Muscle of leg (tissue), 11 donors: Measurements from ENCODE around the gene XPO6. TPM values are rescaled to one million over a fixed set of nuclear protein-coding genes. Genes with fewer than 3 reads are reported as not detected.

Source experiments
- DNase-seq: peaks from one replicate; pipeline ENCODE4 v3.0.0; 2013
- H3K27ac ChIP-seq: one replicate; pipeline ENCODE4 v1.5.1; 2013; ENCODE audit warnings: mild to moderate bottlenecking, low read length, control low read depth
- H3K27me3 ChIP-seq: one replicate; pipeline ENCODE4 v1.6.1; 2013; ENCODE audit warnings: low read length; ENCODE audit not compliant: control insufficient read depth, insufficient read depth
- H3K36me3 ChIP-seq: one replicate; pipeline ENCODE4 v1.6.1; 2013; ENCODE audit warnings: low read length; ENCODE audit not compliant: control insufficient read depth, insufficient read depth
- H3K4me1 ChIP-seq: one replicate; pipeline ENCODE4 v1.6.1; 2013; ENCODE audit warnings: low read length; ENCODE audit not compliant: control insufficient read depth, insufficient read depth
- H3K4me3 ChIP-seq: one replicate; pipeline ENCODE4 v1.5.1; 2013; ENCODE audit warnings: low read length, control low read depth
- H3K9me3 ChIP-seq: replicated peaks from 2 replicates; pipeline ENCODE4 v1.6.1; 2013; ENCODE audit warnings: low read depth, low read length; ENCODE audit not compliant: control insufficient read depth
- WGBS: methylation state at CpG from one replicate; pipeline ENCODE4 v1.1.5; 2013; ENCODE audit warnings: missing lambda C conversion rate; ENCODE audit not compliant: insufficient coverage; 5-methylcytosine and 5-hydroxymethylcytosine counted together
- polyA plus RNA-seq, 8 donors: library from polyadenylated mRNA; unstranded; fragments of 120-200 nt; gene quantifications; one replicate each; pipeline versions ENCODE4 v1.2.1 to v1.2.3, GENCODE V29; 2013; ENCODE audit warnings: inconsistent platforms in 1 of 8, low replicate concordance in 1 of 8; ENCODE audit not compliant: insufficient read length in 8 of 8, insufficient read depth in 1 of 8
- total RNA-seq: library from RNA; stranded (reverse); fragments of 120-200 nt; gene quantifications from one replicate; pipeline ENCODE4 v1.2.4, GENCODE V29; 2013

XPO6 gene
- total and polyA plus RNA-seq, 9 donors = 45.8 to 66.3 (median 60.6) TPM

- peaks cover 8% of the 10 kb centered on the region for H3K4me1 ChIP-seq
- no peaks in the 10 kb centered on the region for H3K9me3 ChIP-seq
- DNase-seq = no peak
- WGBS = 73% methylated on average over 5 of the region's 8 CpGs
- no peak overlapping the region for H3K4me3 ChIP-seq
- H3K27me3 ChIP-seq = no peaks in the 10 kb centered on the region
- H3K27ac ChIP-seq = no peak overlapping the region
- H3K36me3 ChIP-seq = no peaks in the 10 kb centered on the region
Measured at GRCh38 chr16:28087140-28087660, 124.6 kb downstream of the XPO6 start.

DNA sequence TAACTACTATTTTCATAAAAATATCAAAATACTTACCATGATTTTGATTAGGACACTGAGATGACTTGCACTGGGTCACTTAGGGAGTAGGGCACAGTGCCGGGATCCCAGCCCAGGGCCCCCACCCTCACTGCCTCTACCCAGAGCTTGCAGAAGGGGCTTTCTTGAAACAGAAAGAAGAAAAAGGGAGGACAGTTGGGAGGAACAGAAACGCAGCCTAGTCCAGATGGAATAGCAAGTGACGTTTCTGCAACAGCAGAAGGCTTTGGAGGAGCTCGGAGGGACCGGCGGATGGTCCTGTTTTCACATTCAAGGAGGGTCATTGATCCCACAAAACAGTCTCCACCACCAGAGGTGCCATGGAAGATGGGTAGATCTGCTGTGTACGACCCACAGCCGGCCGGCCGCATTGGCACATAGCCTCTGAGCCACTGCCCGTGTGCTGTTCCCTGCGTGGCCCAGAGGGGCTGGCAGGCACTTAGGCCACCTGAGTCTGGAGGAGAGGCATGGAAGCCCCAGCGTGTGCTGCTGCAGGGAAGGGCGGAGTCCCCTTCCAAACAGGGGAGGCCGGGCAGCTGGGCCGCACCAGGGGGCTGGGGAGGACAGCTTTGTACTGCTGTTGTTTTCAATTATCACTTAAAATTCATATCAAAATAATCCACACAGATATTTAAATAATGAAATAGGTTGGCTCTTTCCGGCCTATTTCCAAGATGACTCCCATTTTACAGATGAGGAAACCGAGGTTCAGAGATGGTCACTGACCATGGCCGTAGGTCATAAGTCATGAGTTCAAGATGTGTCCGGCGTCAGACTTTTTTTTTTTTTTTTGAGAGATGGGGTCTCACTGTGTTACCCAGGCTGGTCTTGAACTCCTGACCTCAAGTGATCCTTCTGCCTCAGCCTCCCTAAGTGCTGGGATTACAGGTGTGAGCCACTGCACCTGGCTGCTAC is 125.3 kb downstream of the XPO6 start:
- Histone ChIP-seq H3K4me1 (peaks cover 9% of the 10 kb centered on the region), H3K27me3 (no peaks in the 10 kb centered on the region), H3K9me3 (no peaks in the 10 kb centered on the region), H3K27ac (no peak overlapping the region), H3K36me3 (no peaks in the 10 kb centered on the region), H3K4me3 (no peak overlapping the region)
- DNase-seq = no peak
- 86% methylated on average over 13 of the region's 21 CpGs for WGBS

GRCh38 chr16:28085389-28086171 is 126.2 kb downstream of the XPO6 start:
- WGBS = 100% methylated on average over 1 of the region's 12 CpGs
- H3K27me3 ChIP-seq = no peaks in the 10 kb centered on the region
- DNase-seq = no peak
- H3K9me3 ChIP-seq = no peaks in the 10 kb centered on the region
- peaks cover 10% of the 10 kb centered on the region for H3K4me1 ChIP-seq
- H3K36me3 ChIP-seq = no peaks in the 10 kb centered on the region
- H3K4me3 ChIP-seq = no peak overlapping the region
- no peak overlapping the region for H3K27ac ChIP-seq

- Histone ChIP-seq H3K4me3 (no peak overlapping the region), H3K9me3 (no peaks in the 10 kb centered on the region), H3K27me3 (no peaks in the 10 kb centered on the region), H3K36me3 (no peaks in the 10 kb centered on the region), H3K27ac (no peak overlapping the region), H3K4me1 (peaks cover 10% of the 10 kb centered on the region)
- 87% methylated on average over 3 of the region's 6 CpGs for WGBS
- no peak for DNase-seq
Measured at GRCh38 chr16:28084209-28084608, 127.6 kb downstream of the XPO6 start.

DNA sequence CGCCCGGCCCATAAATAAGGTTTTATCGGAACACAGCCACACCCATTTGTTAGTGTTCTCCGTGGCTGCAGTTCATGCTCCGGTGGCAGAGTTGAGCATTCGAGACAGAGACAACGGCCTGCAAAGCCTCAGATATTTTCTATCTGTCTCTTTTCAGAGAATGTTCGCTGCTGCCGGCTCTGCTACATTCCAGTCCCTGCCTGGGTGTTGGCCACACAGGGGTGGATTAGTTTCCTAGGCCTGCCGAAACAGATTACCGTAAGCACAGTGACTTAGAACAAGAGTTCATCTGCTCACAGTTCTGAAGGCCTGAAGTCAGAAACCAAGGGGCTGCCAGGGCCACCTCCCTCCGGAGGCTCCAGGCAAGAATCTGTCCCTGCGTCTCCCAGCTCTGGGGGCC is 129.1 kb downstream of the XPO6 start:
- Histone ChIP-seq H3K4me1 (peaks cover 10% of the 10 kb centered on the region), H3K4me3 (no peak overlapping the region), H3K27ac (no peak overlapping the region), H3K27me3 (no peaks in the 10 kb centered on the region), H3K9me3 (no peaks in the 10 kb centered on the region), H3K36me3 (no peaks in the 10 kb centered on the region)
- no peak for DNase-seq
- 52% methylated on average over 13 of the region's 13 CpGs for WGBS

DNA sequence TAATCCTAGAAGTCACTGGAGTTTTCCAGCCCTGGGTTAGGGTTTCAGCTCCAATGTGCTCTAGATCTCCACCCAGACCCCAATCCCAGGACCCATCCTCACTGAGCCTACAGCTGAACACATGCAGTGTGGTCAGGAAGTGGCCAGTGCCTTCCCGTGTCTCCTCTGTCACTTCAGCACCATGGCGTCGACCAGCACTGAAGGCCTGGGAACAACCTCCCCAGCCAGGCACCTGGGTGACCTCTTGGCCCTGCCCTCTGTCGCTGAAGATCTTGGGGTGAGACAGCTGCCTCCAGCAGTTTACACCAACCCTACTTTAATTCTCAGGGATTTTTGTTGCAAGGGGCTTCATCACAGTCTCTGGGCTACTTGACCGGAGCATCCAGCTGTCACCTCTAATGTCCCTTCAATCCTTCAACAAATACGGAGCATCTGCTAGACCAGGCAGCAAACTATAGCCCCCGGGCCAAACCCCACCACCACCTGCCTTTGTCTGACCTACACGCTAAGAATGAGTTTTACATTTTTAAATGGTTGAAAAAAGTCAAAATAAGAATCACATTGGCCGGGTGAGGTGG is 130.3 kb downstream of the XPO6 start:
- DNase-seq = no peak
- Histone ChIP-seq H3K27me3 (no peaks in the 10 kb centered on the region), H3K27ac (no peak overlapping the region), H3K4me1 (peaks cover 10% of the 10 kb centered on the region), H3K9me3 (no peaks in the 10 kb centered on the region), H3K36me3 (no peaks in the 10 kb centered on the region), H3K4me3 (no peak overlapping the region)
- WGBS = 64% methylated on average over 5 of the region's 9 CpGs

DNA sequence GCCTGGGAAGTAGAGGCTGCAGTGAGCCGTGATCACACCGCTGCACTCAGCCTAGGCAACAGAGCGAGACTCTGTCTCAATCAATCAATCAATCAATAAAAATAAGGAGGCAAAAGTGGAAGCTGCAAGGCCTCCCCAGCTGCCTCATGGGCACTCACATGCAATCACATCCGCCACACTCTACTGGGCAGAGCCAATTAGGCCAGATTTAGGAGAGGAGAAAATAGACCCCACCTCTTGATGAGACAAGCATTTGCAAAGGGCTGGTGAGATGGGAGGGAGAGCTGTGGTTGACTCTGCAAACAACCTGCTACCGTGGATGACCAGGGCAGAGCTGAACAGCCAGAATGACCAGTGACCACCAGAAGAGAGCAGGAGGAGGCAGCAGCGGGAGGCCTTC is 133.5 kb downstream of the XPO6 start:
- no peak for DNase-seq
- no peak overlapping the region for H3K27ac ChIP-seq
- no peak overlapping the region for H3K4me3 ChIP-seq
- no peaks in the 10 kb centered on the region for H3K9me3 ChIP-seq
- WGBS = 53% methylated on average over 2 of the region's 6 CpGs
- H3K4me1 ChIP-seq = peaks cover 10% of the 10 kb centered on the region
- no peaks in the 10 kb centered on the region for H3K36me3 ChIP-seq
- H3K27me3 ChIP-seq = no peaks in the 10 kb centered on the region

DNA sequence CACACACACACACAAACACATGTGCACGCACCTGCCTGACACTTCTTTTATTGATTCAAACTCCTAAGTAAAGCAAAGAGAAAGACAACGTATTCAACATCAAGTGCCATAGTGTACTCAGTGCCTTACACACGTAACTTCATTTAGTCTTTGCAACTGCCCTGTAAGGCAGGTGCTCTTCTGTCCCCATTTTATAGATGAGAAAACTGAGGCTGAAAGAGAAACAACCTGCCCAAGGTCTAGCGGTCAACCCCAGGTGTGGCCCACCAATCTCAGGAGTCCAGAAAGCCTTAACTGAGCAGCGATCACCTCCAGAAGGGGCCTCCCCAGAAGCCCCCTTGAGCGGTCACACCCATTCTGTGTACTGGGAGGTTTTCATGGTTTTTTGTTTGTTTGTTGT is 137.9 kb downstream of the XPO6 start:
- WGBS = 88% methylated on average over 4 of the region's 6 CpGs
- no peak overlapping the region for H3K27ac ChIP-seq
- peaks cover 11% of the 10 kb centered on the region for H3K4me1 ChIP-seq
- DNase-seq = no peak
- H3K4me3 ChIP-seq = no peak overlapping the region
- H3K36me3 ChIP-seq = no peaks in the 10 kb centered on the region
- no peaks in the 10 kb centered on the region for H3K9me3 ChIP-seq
- no peaks in the 10 kb centered on the region for H3K27me3 ChIP-seq

GRCh38 chr16:28072087-28072486 is 139.7 kb downstream of the XPO6 start:
- H3K9me3 ChIP-seq = no peaks in the 10 kb centered on the region
- H3K27ac ChIP-seq = no peak overlapping the region
- WGBS = no CpG with 5 or more reads among the region's 4 CpGs
- peaks cover 28% of the 10 kb centered on the region for H3K4me1 ChIP-seq
- peak; percentile 69 for DNase-seq
- H3K27me3 ChIP-seq = no peaks in the 10 kb centered on the region
- H3K36me3 ChIP-seq = no peaks in the 10 kb centered on the region
- H3K4me3 ChIP-seq = no peak overlapping the region
